H1 (cell line): Measurements from ENCODE around the gene RABEP1. TPM values are rescaled to one million over a fixed set of nuclear protein-coding genes. Genes with fewer than 3 reads are reported as not detected.

Source experiments
- CEBPB ChIP-seq: IDR thresholded peaks from 2 replicates; pipeline ENCODE4 v1.6.1; 2012; ENCODE audit warnings: low read depth, low read length
- CHD7 ChIP-seq: fragments of 300-600 bp; sonication (generic); IDR thresholded peaks from 2 replicates; pipeline ENCODE4 v1.7.1; 2012; ENCODE audit warnings: low read length, moderate library complexity, mild to moderate bottlenecking, inconsistent platforms; ENCODE audit not compliant: insufficient replicate concordance
- NANOG ChIP-seq: IDR thresholded peaks from 2 replicates; pipeline ENCODE4 v1.6.1; 2011; ENCODE audit warnings: low read length, low read depth, mild to moderate bottlenecking, inconsistent platforms; ENCODE audit not compliant: insufficient read depth, poor library complexity, severe bottlenecking
- PHF8 ChIP-seq: fragments of 200-600 bp; sonication (generic); conservative IDR thresholded peaks from 2 replicates; pipeline ENCODE4 v1.7.1; 2012; ENCODE audit warnings: low read depth, mild to moderate bottlenecking, inconsistent platforms, low read length, moderate library complexity
- RAD21 ChIP-seq, 2 experiments: IDR thresholded peaks in 1 of 2; conservative IDR thresholded peaks in 1 of 2; 2 replicates each; pipeline ENCODE4 v1.6.1; 2011; ENCODE audit warnings: low read depth in 2 of 2, low read length in 2 of 2, improper control_type of control experiment in 1 of 2, inconsistent platforms in 1 of 2, mild to moderate bottlenecking in 1 of 2, moderate library complexity in 1 of 2
- RNF2 ChIP-seq: fragments of 200-900, 300-1000 bp; sonication (generic); IDR thresholded peaks from 2 replicates; pipeline ENCODE4 v1.7.1; 2016; ENCODE audit warnings: borderline replicate concordance, low read depth, mild to moderate bottlenecking, antibody characterized with exemption, low read length; ENCODE audit not compliant: poor library complexity, severe bottlenecking; ENCODE audit errors: missing control alignments
- SIX5 ChIP-seq: IDR thresholded peaks from 2 replicates; pipeline ENCODE4 v1.6.1; 2011; ENCODE audit warnings: mild to moderate bottlenecking, low read depth, low read length
- polyA plus RNA-seq, 7 experiments: library from polyadenylated mRNA; depleted of rRNA in 3 of 7; stranded (reverse) in 5 of 7; unstranded in 2 of 7; fragments of >200 nt in 5 of 7; fragments of 200-250 nt in 2 of 7; gene quantifications; 1 replicate in 5 of 7; 2 replicates in 1 of 7; 4 replicates in 1 of 7; pipeline versions ENCODE4 v1.2.1 to v1.2.3, GENCODE V29; 2011 to 2013; ENCODE audit warnings: missing spikeins in 2 of 7, mixed read lengths in 2 of 7
- total RNA-seq: library from RNA; stranded (reverse); fragmentation: NEBNext Ultra II Directional; extraction: Animal tissue kit (Norgen Biotek cat#: 25700); gene quantifications from 2 replicates; pipeline ENCODE4 v1.2.1, GENCODE V29; 2021
- TF ChIP-seq, protein P1 (sequence below), 3 experiments: IDR thresholded peaks; 1 replicate in 2 of 3; 2 replicates in 1 of 3; pipeline versions ENCODE4 v1.5.1 to v1.6.1; 2011; ENCODE audit warnings: low read length in 3 of 3, mild to moderate bottlenecking in 3 of 3, inconsistent platforms in 2 of 3, low read depth in 1 of 3, moderate library complexity in 1 of 3; ENCODE audit not compliant: insufficient read depth in 1 of 3; ENCODE audit errors: control extremely low read depth in 1 of 3

RABEP1 gene
- total and polyA plus RNA-seq, 2 of the 8 experiments (the other 6 are each of a cell fraction or from before 2014, with no cell fraction given): 8.5 to 52.3 TPM

GRCh38 chr17:5249615-5250014 lies 32.5 kb upstream of the RABEP1 start (continued):
- TF ChIP-seq CHD7 (no peak), PHF8 (no peak), RNF2 (no peak), SIX5 (no peak), CEBPB (no peak), RAD21 (IDR thresholded peaks at IDR 0.05 in 1 of 2, conservative IDR thresholded peaks at IDR 0.05 in 1 of 2; ENCODE audit: low read depth in 2 of 2, low read length in 2 of 2) (peak; percentile 76 to 82), NANOG (no peak)
- TF ChIP-seq, protein P1, sequence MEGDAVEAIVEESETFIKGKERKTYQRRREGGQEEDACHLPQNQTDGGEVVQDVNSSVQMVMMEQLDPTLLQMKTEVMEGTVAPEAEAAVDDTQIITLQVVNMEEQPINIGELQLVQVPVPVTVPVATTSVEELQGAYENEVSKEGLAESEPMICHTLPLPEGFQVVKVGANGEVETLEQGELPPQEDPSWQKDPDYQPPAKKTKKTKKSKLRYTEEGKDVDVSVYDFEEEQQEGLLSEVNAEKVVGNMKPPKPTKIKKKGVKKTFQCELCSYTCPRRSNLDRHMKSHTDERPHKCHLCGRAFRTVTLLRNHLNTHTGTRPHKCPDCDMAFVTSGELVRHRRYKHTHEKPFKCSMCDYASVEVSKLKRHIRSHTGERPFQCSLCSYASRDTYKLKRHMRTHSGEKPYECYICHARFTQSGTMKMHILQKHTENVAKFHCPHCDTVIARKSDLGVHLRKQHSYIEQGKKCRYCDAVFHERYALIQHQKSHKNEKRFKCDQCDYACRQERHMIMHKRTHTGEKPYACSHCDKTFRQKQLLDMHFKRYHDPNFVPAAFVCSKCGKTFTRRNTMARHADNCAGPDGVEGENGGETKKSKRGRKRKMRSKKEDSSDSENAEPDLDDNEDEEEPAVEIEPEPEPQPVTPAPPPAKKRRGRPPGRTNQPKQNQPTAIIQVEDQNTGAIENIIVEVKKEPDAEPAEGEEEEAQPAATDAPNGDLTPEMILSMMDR (IDR thresholded peaks at IDR 0.05; ENCODE audit: control extremely low read depth in 1 of 3, insufficient read depth in 1 of 3, low read depth in 1 of 3, low read length in 3 of 3): peak in 2 of 3 experiments; percentile 70 to 73; a peak in 3 of 4 replicates
- TF ChIP-seq, all 59 proteins: peak for 2
